ENCODE measurements around the gene TNIP2.

DNA sequence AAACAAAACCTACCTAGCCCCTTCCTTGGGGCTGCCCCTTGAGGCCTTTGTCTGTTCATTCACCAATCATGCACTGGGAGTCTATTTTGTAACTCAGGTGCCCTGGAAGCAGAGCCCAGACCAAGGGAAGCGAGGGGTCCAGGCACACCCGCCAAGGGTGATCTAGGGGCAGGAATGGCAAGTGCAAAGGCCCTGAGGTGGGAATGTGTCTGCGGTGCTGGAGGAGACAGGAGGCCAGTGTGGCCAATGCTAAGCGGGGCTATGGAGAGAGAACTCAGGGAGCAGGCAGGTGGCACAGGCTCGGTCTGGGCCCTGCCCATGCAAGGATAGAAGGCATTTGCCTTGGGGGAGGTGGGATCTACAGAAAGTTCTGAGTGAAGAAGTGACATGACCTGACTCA lies 33.2 kb upstream of the TNIP2 start:
- TF ChIP-seq EZH2 (IDR thresholded peaks at IDR 0.05; ENCODE audit: insufficient read depth, poor library complexity, severe bottlenecking) (no peak), EZH2phosphoT487 (IDR thresholded peaks at IDR 0.05; ENCODE audit: insufficient read depth, low read depth) (no peak)
